ENCODE results near the gene GNB1.

DNA sequence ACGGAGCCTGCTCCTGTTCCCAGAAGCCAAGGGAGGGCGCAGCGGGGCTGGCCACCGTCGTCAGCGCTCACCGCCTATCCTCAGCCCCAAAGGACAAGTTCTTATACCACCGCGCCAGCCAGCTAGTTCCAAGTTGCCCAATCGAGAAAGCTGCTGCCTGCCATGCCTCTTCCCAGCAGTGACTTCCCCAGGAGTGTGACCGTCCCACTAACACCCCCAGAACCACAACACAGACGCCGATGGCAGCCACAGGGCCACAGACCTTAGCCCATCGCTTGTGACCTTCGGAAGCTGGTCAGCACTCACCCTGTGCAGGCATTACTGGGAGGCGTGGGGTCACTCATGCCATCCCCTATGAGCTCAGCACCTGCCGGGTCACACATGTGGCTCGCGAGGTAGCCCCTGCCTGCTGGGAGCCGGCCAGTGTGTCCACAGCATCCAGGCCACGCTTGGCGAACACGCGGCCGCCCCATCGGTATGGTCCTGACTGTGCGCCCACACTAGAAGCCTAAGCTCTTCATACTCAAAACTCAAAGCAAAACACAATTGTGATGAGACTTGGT is 132.7 kb downstream of the GNB1 start:
- TF ChIP-seq CTCF (IDR thresholded peaks at IDR 0.05) (no peak), POLR2A (IDR thresholded peaks at IDR 0.05) (no peak)
